HepG2 (cell line): ENCODE data around the gene EEF1AKMT3. TPM values are rescaled to one million over a fixed set of nuclear protein-coding genes. Genes with fewer than 3 reads are reported as not detected.
A peak's percentile ranks its signal among the peaks of the same experiment; 100 is the strongest.

Experiments
- ELK4 ChIP-seq: sonication (generic); formaldehyde crosslinking; IDR thresholded peaks from 2 replicates; pipeline ENCODE4 v1.9.0; 2021; ENCODE audit warnings: missing genetic modification reagents, borderline replicate concordance
- MLX ChIP-seq: IDR thresholded peaks from 2 replicates; pipeline ENCODE4 v1.6.1; 2016
- RERE ChIP-seq: IDR thresholded peaks from 2 replicates; pipeline ENCODE4 v1.6.1; 2016; ENCODE audit warnings: low read depth, missing genetic modification reagents, missing compliant biosample characterization
- ZNF407 ChIP-seq: sonication (generic); formaldehyde crosslinking; IDR thresholded peaks from one replicate; pipeline ENCODE4 v1.5.1; 2020; ENCODE audit warnings: mild to moderate bottlenecking, missing genetic modification reagents; ENCODE audit errors: not compliant biosample characterization
- polyA plus RNA-seq, 8 experiments: library from polyadenylated mRNA; depleted of rRNA in 3 of 8; stranded (reverse) in 7 of 8; unstranded in 1 of 8; fragments of >200 nt; fragmentation: Illumina TruSeq in 4 of 8; extraction: Trizol in 4 of 8; gene quantifications; 2 replicates each; pipeline versions ENCODE4 v1.2.1 to v1.2.3, GENCODE V29; 2011 to 2016; ENCODE audit warnings: low read depth in 4 of 8, missing spikeins in 1 of 8, mixed read lengths in 1 of 8; ENCODE audit not compliant: insufficient read depth in 1 of 8
- total RNA-seq, 5 experiments: library from RNA; depleted of rRNA; stranded (reverse); fragments of >200 nt; fragmentation: Illumina TruSeq; extraction: Trizol; gene quantifications; 2 replicates each; pipeline ENCODE4 v1.2.3, GENCODE V29; 2016; ENCODE audit warnings: low read depth in 1 of 5

EEF1AKMT3 gene
- total and polyA plus RNA-seq, 2 of the 13 experiments (the other 11 are each of a cell fraction or from before 2014, with no cell fraction given) = 4.7 to 11.4 TPM

DNA sequence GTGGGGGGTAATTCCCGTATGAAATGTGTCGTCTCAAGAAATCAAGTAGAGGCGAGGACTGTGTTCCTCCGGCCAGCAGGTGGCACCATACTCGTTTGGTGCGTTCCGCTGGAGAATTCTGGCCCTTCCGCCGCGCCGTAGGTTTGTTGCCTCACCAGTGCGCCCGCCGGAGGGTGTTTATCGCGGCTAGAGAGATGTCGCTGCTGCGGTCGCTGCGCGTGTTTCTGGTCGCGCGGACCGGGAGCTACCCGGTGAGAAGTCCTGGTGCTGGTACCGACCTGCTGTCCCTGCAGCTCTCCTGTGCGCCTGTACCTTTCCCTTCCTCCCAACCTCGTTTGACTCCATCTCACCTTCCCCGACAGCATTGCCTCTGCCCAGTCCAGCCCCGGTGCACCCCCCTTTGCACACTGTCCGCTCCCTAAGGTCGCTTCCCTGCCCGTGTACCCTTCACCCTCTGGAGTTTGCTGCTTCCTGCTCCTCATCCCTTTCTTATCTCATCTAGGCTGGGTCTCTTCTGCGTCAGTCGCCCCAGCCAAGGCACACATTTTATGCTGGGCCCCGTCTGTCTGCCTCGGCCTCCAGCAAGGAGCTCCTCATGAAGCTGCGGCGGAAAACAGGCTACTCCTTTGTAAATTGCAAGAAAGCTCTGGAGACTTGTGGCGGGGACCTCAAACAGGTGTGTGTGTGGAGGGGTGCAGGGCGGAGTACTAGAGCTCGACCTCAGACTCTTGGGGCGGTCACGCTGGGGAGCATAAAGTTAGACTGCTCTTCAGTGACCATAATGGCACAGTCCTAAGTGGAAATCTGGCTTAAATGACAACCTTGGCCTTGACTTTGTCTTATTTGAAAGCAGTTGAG lies 10.4 kb downstream of the EEF1AKMT3 start, which contains the start of gene TSFM (continued):
- TF ChIP-seq ZNF407 (peak; percentile 50), RERE (CRISPR knock-in tag) (no peak), ELK4 (CRISPR knock-in tag) (no peak), MLX (CRISPR knock-in tag) (0 out of 2 replicates have a peak, but pooled peaks have one; percentile 10)
